Prostate gland (tissue), 2 donors: ENCODE data around the gene GPR137.

ENCODE experiments used
- POLR2AphosphoS5 ChIP-seq: sonication (generic); formaldehyde crosslinking; IDR thresholded peaks from one replicate; pipeline ENCODE4 v1.6.1; 2017; ENCODE audit warnings: antibody characterized with exemption
- TF ChIP-seq, protein P1 (sequence below), 4 experiments: fragments of 200-600 bp in 2 of 4; fragments of 450-650 bp in 2 of 4; sonication (generic) in 2 of 4; IDR thresholded peaks; 1 replicate in 3 of 4; 2 replicates in 1 of 4; pipeline ENCODE4 v1.5.1; 2016 to 2019; ENCODE audit warnings: antibody characterized with exemption in 4 of 4, mild to moderate bottlenecking in 2 of 4, moderate library complexity in 2 of 4

DNA sequence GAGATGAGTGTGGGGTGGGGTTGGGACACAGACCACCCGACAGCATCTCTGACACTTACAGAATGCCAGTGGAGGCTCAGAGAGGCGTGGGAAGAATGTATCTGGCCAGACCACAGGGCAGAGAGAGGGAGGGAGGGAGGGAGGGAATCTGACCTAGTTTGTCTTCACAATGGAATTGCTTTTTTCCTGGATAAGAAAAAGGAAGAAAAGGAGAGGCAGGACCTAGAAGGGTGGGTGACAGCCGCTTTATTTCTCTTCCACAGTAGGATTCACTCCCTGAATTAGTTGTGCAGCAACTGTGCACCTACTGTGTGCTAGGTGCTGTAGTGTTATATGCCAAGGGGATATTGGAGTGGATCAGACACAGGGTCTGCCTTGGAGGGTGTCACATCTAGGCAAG, 9.1 kb downstream of the GPR137 start:
- TF ChIP-seq, protein P1, sequence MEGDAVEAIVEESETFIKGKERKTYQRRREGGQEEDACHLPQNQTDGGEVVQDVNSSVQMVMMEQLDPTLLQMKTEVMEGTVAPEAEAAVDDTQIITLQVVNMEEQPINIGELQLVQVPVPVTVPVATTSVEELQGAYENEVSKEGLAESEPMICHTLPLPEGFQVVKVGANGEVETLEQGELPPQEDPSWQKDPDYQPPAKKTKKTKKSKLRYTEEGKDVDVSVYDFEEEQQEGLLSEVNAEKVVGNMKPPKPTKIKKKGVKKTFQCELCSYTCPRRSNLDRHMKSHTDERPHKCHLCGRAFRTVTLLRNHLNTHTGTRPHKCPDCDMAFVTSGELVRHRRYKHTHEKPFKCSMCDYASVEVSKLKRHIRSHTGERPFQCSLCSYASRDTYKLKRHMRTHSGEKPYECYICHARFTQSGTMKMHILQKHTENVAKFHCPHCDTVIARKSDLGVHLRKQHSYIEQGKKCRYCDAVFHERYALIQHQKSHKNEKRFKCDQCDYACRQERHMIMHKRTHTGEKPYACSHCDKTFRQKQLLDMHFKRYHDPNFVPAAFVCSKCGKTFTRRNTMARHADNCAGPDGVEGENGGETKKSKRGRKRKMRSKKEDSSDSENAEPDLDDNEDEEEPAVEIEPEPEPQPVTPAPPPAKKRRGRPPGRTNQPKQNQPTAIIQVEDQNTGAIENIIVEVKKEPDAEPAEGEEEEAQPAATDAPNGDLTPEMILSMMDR (IDR thresholded peaks at IDR 0.05) = no peak
- TF ChIP-seq POLR2AphosphoS5 = no peak
